BE2C (cell line): ENCODE measurements around the gene SIM1.

ENCODE experiments used
- DNase-seq: peaks from one replicate; pipeline ENCODE4 v3.0.0-alpha.2; 2020
- H3K27me3 ChIP-seq: fragments of 250-450 bp; sonication (Bioruptor Pico); 2 replicates; pipeline ENCODE4 v1.5.1; 2020; ENCODE audit warnings: mild to moderate bottlenecking
- H3K36me3 ChIP-seq: fragments of 250-450 bp; sonication (Bioruptor Pico); 2 replicates; pipeline ENCODE4 v1.5.1; 2020; ENCODE audit warnings: mild to moderate bottlenecking
- H3K4me1 ChIP-seq: fragments of 250-450 bp; sonication (Bioruptor Pico); 2 replicates; pipeline ENCODE4 v1.5.1; 2020
- H3K4me3 ChIP-seq: 2 replicates; pipeline ENCODE4 v1.5.1; 2011; ENCODE audit warnings: low read depth, low read length
- H3K9me3 ChIP-seq: fragments of 250-450 bp; sonication (Bioruptor Pico); 2 replicates; pipeline ENCODE4 v1.5.1; 2020
- TF ChIP-seq, protein P1 (sequence below): IDR thresholded peaks from 2 replicates; pipeline ENCODE4 v1.5.1; 2012; ENCODE audit warnings: mild to moderate bottlenecking, low read depth, low read length

The SIM1 gene

DNA sequence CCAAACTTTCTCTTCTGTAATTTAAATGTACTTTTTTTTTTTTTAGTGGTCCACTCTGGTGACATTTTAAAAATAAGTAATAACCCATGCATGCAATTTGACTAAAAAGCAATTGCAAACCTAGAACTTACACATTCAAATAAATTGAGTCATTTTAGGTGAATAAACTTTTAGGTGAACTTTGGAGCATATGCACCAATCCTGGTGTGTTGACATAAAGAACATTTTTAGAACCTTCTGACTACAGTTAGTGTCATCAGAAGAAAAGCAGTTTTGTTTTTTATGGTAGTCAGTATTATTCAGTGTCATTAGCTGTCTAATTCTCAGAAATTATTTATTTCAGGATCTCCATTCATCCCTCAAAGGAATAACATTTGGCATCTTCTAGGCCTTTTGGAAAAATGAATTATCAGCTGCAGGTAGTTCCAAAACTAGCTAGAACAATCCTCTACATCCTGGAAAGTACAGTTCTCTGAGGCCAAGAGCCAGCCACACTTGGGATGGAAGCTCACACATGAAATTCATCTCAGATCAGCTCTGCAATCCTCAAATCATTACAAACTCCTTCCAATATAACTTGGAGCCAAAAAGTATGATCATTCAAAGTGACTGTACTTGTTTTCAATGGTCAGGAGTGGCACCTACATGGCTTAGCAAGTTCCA lies 38.5 kb upstream of the SIM1 start:
- Histone ChIP-seq H3K27me3 (no peaks in the 10 kb centered on the region), H3K9me3 (no peaks in the 10 kb centered on the region), H3K36me3 (no peaks in the 10 kb centered on the region; the same call in 1 of the 2 replicates), H3K4me3 (no peak overlapping the region), H3K4me1 (no peaks in the 10 kb centered on the region)
- DNase-seq = no peak
- TF ChIP-seq, protein P1, sequence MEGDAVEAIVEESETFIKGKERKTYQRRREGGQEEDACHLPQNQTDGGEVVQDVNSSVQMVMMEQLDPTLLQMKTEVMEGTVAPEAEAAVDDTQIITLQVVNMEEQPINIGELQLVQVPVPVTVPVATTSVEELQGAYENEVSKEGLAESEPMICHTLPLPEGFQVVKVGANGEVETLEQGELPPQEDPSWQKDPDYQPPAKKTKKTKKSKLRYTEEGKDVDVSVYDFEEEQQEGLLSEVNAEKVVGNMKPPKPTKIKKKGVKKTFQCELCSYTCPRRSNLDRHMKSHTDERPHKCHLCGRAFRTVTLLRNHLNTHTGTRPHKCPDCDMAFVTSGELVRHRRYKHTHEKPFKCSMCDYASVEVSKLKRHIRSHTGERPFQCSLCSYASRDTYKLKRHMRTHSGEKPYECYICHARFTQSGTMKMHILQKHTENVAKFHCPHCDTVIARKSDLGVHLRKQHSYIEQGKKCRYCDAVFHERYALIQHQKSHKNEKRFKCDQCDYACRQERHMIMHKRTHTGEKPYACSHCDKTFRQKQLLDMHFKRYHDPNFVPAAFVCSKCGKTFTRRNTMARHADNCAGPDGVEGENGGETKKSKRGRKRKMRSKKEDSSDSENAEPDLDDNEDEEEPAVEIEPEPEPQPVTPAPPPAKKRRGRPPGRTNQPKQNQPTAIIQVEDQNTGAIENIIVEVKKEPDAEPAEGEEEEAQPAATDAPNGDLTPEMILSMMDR = no peak

DNA sequence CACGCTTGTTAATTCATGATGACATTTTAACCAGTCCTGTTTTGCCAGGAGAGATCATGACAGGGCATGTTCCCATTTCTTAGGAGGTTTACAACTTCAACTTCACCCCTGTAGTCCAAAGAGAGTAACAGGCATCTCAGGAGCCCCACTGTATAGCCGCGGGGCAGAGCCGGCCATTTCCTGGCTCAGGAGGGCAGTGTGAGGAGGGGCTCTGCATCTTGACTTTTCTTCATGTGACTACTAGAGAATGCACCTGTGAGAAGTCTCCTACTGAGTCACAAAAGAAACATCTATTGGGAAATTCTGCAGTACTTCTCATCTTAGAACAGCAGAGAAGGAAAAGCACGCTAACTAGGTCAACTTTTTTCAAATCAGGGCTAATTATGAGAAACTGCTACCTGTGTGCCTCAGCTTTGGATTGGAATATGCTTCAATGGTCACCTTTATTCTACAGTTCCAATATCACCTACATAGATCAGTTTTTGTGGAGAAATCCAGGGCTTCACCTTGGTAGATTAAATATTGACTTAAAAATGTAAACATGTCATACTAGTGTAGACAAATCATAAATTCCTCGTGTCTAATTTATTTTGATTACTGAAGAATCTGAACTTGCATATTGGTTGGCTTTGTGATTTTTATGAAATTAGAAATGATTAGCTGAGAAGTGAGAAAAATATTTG lies 28.6 kb upstream of the SIM1 start:
- Histone ChIP-seq H3K36me3 (no peaks in the 10 kb centered on the region), H3K27me3 (peaks cover 35% of the 10 kb centered on the region), H3K4me1 (no peaks in the 10 kb centered on the region), H3K4me3 (no peak overlapping the region), H3K9me3 (no peaks in the 10 kb centered on the region)
- TF ChIP-seq, protein P1 = no peak
- no peak for DNase-seq

DNA sequence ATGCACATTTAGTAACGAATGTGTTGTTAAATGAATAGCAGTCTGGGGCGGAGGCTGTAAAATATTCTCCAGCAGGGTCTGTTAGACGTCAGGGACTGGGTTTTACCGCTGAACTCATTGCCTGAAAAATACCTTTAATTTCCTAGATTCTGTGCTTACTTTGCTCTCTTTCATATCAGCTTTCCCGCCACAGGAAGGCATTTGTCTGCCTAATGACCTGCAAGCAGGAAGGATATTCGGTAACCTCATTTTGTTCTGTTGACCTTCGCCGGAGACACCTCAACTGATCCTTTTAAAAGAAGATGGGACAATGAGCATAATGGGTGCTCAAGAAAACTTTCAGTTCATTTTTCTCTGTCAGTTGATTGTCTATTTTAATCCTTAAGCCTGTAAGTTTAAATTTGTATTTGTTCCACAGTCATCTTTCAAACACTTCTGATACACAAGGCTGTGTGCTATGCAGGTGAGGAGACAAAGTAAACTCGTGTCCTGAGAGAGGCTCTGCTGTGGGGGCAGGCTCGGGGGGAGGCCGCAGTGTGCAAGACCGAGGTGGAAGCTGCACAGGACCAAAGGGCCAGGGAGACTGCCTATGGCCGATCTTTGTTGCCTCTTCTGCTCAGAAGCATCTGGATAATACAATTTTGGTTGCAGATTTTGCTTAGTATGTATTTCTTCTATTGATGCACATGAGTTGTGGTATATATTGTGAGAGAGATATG lies 27.4 kb upstream of the SIM1 start:
- H3K9me3 ChIP-seq = no peaks in the 10 kb centered on the region
- peaks cover 47% of the 10 kb centered on the region for H3K27me3 ChIP-seq
- no peak overlapping the region for H3K4me3 ChIP-seq
- no peaks in the 10 kb centered on the region for H3K36me3 ChIP-seq
- H3K4me1 ChIP-seq = no peaks in the 10 kb centered on the region
- DNase-seq = no peak
- TF ChIP-seq, protein P1 = no peak

DNA sequence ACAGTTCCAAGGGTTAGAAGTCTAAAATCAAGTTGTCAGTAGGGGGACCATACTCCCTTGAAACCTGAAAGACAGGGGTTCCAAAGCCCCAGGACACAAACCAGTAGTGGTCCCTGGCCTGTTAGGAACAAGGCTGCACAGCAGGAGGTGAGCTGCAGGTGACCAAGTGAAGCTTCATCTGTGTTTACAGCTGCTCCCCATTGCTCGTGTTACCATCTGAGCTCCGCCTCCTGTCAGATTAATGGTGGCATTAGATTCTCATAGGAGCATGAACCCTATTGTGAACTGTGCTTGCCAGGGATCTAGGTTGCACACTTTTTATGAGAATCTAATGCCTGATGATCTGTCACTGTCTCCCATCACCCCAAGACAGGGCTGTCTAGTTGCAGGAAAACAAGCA lies 25.3 kb upstream of the SIM1 start:
- Histone ChIP-seq H3K4me3 (no peak overlapping the region), H3K27me3 (peaks cover 46% of the 10 kb centered on the region), H3K9me3 (no peaks in the 10 kb centered on the region), H3K4me1 (no peaks in the 10 kb centered on the region), H3K36me3 (no peaks in the 10 kb centered on the region)
- TF ChIP-seq, protein P1 = no peak
- no peak for DNase-seq

DNA sequence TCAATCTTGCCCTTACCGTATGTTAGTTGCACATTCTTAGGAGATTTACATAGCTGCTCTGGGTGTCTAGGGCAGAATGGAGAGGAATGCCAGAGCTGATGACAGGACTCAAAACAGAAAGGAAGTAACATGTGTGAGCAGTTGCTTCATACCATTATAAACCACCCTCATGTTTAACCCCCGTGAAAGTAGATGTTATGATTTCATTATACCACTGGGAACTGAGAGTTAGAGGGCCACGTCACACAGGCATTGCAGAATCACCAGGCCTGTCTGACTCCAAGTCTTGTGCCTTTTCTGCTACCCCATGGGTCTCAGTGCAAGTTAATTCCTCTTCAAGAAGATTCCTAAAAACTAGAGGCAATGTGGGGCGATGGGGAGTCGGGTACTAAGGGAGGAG lies 23.5 kb upstream of the SIM1 start:
- no peaks in the 10 kb centered on the region for H3K4me1 ChIP-seq
- no peak for DNase-seq
- H3K36me3 ChIP-seq = no peaks in the 10 kb centered on the region

More for the DNA sequence above, 23.5 kb upstream of the SIM1 start:
- Histone ChIP-seq H3K4me3 (no peak overlapping the region), H3K9me3 (no peaks in the 10 kb centered on the region), H3K27me3 (peaks cover 43% of the 10 kb centered on the region)
- TF ChIP-seq, protein P1 = no peak
